GM23248 (cell line): Measurements from ENCODE around the gene FOXL3. TPM values are rescaled to one million over a fixed set of nuclear protein-coding genes. Genes with fewer than 3 reads are reported as not detected.
"Not testable (repeated sequence)": the region's sequence is repeated elsewhere in the genome, so short reads cannot be mapped to it uniquely, and the experiment has no call there.

Experiments used
- DNase-seq: peaks from one replicate; pipeline ENCODE4 v3.0.0-alpha.2; 2015
- H2AFZ ChIP-seq: fragments of 200-600 bp; sonication (generic); 2 replicates; pipeline ENCODE4 v1.6.1; 2016; ENCODE audit warnings: antibody characterized with exemption
- H3F3A ChIP-seq: fragments of 200-600 bp; sonication (generic); 2 replicates; pipeline ENCODE4 v1.6.1; 2016; ENCODE audit warnings: mild to moderate bottlenecking, antibody characterized with exemption, mixed run types; ENCODE audit not compliant: insufficient read depth
- H3K27ac ChIP-seq: fragments of 200-600 bp; sonication (generic); 2 replicates; pipeline ENCODE4 v1.5.1; 2016; ENCODE audit warnings: mild to moderate bottlenecking
- H3K27me3 ChIP-seq: fragments of 200-600 bp; sonication (generic); replicated peaks from 2 replicates; pipeline ENCODE4 v1.6.1; 2016; ENCODE audit warnings: mild to moderate bottlenecking; ENCODE audit not compliant: insufficient read depth
- H3K36me3 ChIP-seq: fragments of 200-600 bp; sonication (generic); 2 replicates; pipeline ENCODE4 v1.6.1; 2016; ENCODE audit warnings: low read depth, mild to moderate bottlenecking
- H3K4me1 ChIP-seq: fragments of 200-600 bp; sonication (generic); 2 replicates; pipeline ENCODE4 v1.6.1; 2016; ENCODE audit warnings: mild to moderate bottlenecking; ENCODE audit not compliant: insufficient read depth
- H3K4me2 ChIP-seq: fragments of 200-600 bp; sonication (generic); one replicate; pipeline ENCODE4 v1.6.1; 2016; ENCODE audit warnings: mild to moderate bottlenecking; ENCODE audit not compliant: unreplicated experiment
- H3K4me3 ChIP-seq: fragments of 200-600 bp; sonication (generic); 2 replicates; pipeline ENCODE4 v1.5.1; 2016; ENCODE audit warnings: mild to moderate bottlenecking
- H3K79me2 ChIP-seq: fragments of 200-600 bp; sonication (generic); 2 replicates; pipeline ENCODE4 v1.6.1; 2016; ENCODE audit warnings: mild to moderate bottlenecking; ENCODE audit not compliant: insufficient read depth
- H3K9ac ChIP-seq: fragments of 200-600 bp; sonication (generic); 2 replicates; pipeline ENCODE4 v1.6.1; 2016; ENCODE audit warnings: mild to moderate bottlenecking
- H3K9me2 ChIP-seq: fragments of 200-600 bp; sonication (generic); 2 replicates; pipeline ENCODE4 v1.6.1; 2016; ENCODE audit warnings: mixed run types, mild to moderate bottlenecking, moderate library complexity; ENCODE audit not compliant: insufficient read depth
- H3K9me3 ChIP-seq: fragments of 200-600 bp; sonication (generic); one replicate; pipeline ENCODE4 v1.6.1; 2017; ENCODE audit warnings: low read depth
- H4K20me1 ChIP-seq: fragments of 200-600 bp; sonication (generic); 2 replicates; pipeline ENCODE4 v1.6.0; 2016; ENCODE audit not compliant: insufficient read depth
- EZH2 ChIP-seq: fragments of 200-600 bp; sonication (generic); IDR thresholded peaks from 2 replicates; pipeline ENCODE4 v1.6.1; 2018; ENCODE audit warnings: antibody characterized with exemption, mild to moderate bottlenecking; ENCODE audit not compliant: insufficient read depth, poor library complexity, severe bottlenecking
- EZH2phosphoT487 ChIP-seq: fragments of 200-600 bp; sonication (generic); IDR thresholded peaks from 2 replicates; pipeline ENCODE4 v1.6.1; 2018; ENCODE audit warnings: antibody characterized with exemption, moderate library complexity, mild to moderate bottlenecking, low read depth; ENCODE audit not compliant: insufficient read depth
- WGBS, 2 experiments: methylation state at CpG; one replicate each; pipeline ENCODE4 v1.1.6; 2015 to 2017; ENCODE audit warnings: low lambda C conversion rate in 2 of 2, low coverage in 1 of 2; ENCODE audit errors: missing lambda C conversion rate in 2 of 2; 5-methylcytosine and 5-hydroxymethylcytosine counted together
- in situ Hi-C: fragments of 300-500 bp; cut with MboI; formaldehyde crosslinking; loops from 2 replicates; pipeline ENCODE4 v1.15.0; 2020
- polyA plus RNA-seq: library from polyadenylated mRNA; unstranded; fragments of >200 nt; fragmentation: Nextera tagmentation; extraction: Ambion mirVana; gene quantifications from 2 replicates; pipeline ENCODE4 v1.2.1, GENCODE V29; 2016
- total RNA-seq: library from RNA; depleted of rRNA; stranded (reverse); fragments of >200 nt; shearing (Covaris generic); gene quantifications from 2 replicates; pipeline ENCODE4 v1.2.3, GENCODE V29; 2014

FOXL3 gene
- total and polyA plus RNA-seq, 2 experiments from 2014 or later, result not detected

- Histone ChIP-seq H3K9me2 (no peaks in the 10 kb centered on the region), H3F3A (peaks cover 28% of the 10 kb centered on the region), H3K4me2 (no peak overlapping the region), H3K4me1 (no peaks in the 10 kb centered on the region), H3K27me3 (no peaks in the 10 kb centered on the region), H3K79me2 (no peaks in the 10 kb centered on the region), H3K9me3 (no peaks in the 10 kb centered on the region), H4K20me1 (no peaks in the 10 kb centered on the region), H2AFZ (no peak overlapping the region), H3K27ac (no peak overlapping the region), H3K36me3 (peaks cover 13% of the 10 kb centered on the region; the same call in 1 of the 2 replicates), H3K9ac (no peak overlapping the region), H3K4me3 (no peak overlapping the region)
- DNase-seq, result no peak
- in situ Hi-C loops, result no loop called here
- TF ChIP-seq EZH2phosphoT487, result no peak
- no peak for TF ChIP-seq EZH2
- 93% methylated on average over 9 of the region's 9 CpGs for WGBS, 2 experiments
These were observed 27.8 kb upstream of the FOXL3 start for GRCh38 chr7:262251-262572.

GRCh38 chr7:262631-263311, 27.2 kb upstream of the FOXL3 start:
- DNase-seq, H4K20me1 ChIP-seq, H3K9me2 ChIP-seq, H3K4me1 ChIP-seq, H3K4me2 ChIP-seq, H3K27me3 ChIP-seq, in situ Hi-C loops, H3K27ac ChIP-seq, H3K79me2 ChIP-seq, H2AFZ ChIP-seq, H3K9me3 ChIP-seq, H3K9ac ChIP-seq, H3K4me3 ChIP-seq: not testable (repeated sequence)
- peaks cover 28% of the 10 kb centered on the region for H3F3A ChIP-seq
- 82 to 95% methylated on average over 11 to 27 of the region's 31 CpGs for WGBS, 2 experiments
- peaks cover 13% of the 10 kb centered on the region; the same call in 1 of the 2 replicates for H3K36me3 ChIP-seq

DNA sequence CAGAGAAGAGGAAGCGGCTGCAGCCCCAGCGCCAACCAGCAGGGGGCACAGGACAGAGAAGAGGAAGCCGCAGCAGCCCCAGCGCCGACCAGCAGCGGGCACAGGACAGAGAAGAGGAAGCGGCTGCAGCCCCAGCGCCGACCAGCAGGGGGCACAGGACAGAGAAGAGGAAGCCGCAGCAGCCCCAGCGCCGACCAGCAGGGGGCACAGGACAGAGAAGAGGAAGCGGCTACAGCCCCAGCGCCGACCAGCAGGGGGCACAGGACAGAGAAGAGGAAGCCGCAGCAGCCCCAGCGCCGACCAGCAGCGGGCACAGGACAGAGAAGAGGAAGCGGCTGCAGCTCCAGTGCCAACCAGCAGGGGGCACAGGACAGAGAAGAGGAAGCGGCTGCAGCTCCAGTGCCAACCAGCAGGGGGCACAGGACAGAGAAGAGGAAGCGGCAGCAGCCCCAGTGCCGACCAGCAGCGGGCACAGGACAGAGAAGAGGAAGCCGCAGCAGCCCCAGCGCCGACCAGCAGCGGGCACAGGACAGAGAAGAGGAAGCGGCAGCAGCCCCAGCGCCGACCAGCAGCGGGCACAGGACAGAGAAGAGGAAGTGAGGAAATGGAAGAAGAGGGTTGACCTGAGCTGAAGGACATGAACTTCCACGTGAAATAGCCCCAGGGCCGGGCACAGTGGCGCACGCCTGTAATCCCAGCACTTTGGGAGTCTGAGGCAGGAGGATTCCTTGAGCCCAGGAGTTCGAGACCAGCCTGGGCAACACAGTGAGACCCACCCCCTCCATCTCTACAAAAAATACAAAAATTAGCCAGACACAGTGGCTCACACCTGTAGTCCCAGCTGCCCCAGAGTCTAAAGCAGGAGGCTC, 26.3 kb upstream of the FOXL3 start:
- H3K27me3 ChIP-seq, H4K20me1 ChIP-seq, H3K9me2 ChIP-seq, H3K79me2 ChIP-seq, H3K9ac ChIP-seq, in situ Hi-C loops, H2AFZ ChIP-seq, H3K4me1 ChIP-seq, H3K27ac ChIP-seq, H3K4me2 ChIP-seq, H3K9me3 ChIP-seq, DNase-seq, H3K4me3 ChIP-seq: not testable (repeated sequence)
- WGBS, 2 experiments, result 69 to 94% methylated on average over 7 to 23 of the region's 37 CpGs
- Histone ChIP-seq H3K36me3 (peaks cover 13% of the 10 kb centered on the region; the same call in 1 of the 2 replicates), H3F3A (peaks cover 28% of the 10 kb centered on the region)

GRCh38 chr7:264541-265191, 25.3 kb upstream of the FOXL3 start:
- in situ Hi-C loops, result no loop called here
- H3K36me3 ChIP-seq, result peaks cover 12% of the 10 kb centered on the region; the same call in 1 of the 2 replicates
- no peak overlapping the region for H3K27ac ChIP-seq
- no peaks in the 10 kb centered on the region for H3K27me3 ChIP-seq
- no peak overlapping the region for H3K9ac ChIP-seq
- no peaks in the 10 kb centered on the region for H4K20me1 ChIP-seq
- peaks cover 28% of the 10 kb centered on the region for H3F3A ChIP-seq
- H3K4me2 ChIP-seq, result no peak overlapping the region
- no peak for TF ChIP-seq EZH2phosphoT487
- no peak for TF ChIP-seq EZH2
- DNase-seq, result no peak
- H2AFZ ChIP-seq, result no peak overlapping the region
- WGBS, 2 experiments, result 60 to 69% methylated on average over 26 to 27 of the region's 27 CpGs
- H3K4me1 ChIP-seq, result no peaks in the 10 kb centered on the region
- H3K4me3 ChIP-seq, result no peak overlapping the region
- no peaks in the 10 kb centered on the region for H3K9me2 ChIP-seq
- no peaks in the 10 kb centered on the region for H3K79me2 ChIP-seq
- no peaks in the 10 kb centered on the region for H3K9me3 ChIP-seq
